VCaP (cell line): Measurements from ENCODE around the gene RTKN.
"Not testable (repeated sequence)": the region's sequence is repeated elsewhere in the genome, so short reads cannot be mapped to it uniquely, and the experiment has no call there.

Experiments
- H3K27ac ChIP-seq: fragments of 450-650 bp; 2 replicates; pipeline ENCODE4 v1.5.1; 2017
- CTCF ChIP-seq: fragments of 450-650 bp; conservative IDR thresholded peaks from 2 replicates; pipeline ENCODE4 v1.5.1; 2017; ENCODE audit warnings: mild to moderate bottlenecking, moderate library complexity

RTKN gene

GRCh38 chr2:74464406-74464805 is 22.7 kb upstream of the RTKN start:
- peak overlapping the region; percentile 82 for H3K27ac ChIP-seq
- TF ChIP-seq CTCF, result no peak

GRCh38 chr2:74462786-74463105 is 21.0 kb upstream of the RTKN start:
- TF ChIP-seq CTCF, result no peak
- H3K27ac ChIP-seq, result no peak overlapping the region

GRCh38 chr2:74462054-74462785 is 20.5 kb upstream of the RTKN start:
- TF ChIP-seq CTCF, result no peak
- H3K27ac ChIP-seq, result no peak overlapping the region

GRCh38 chr2:74461187-74462053 is 19.7 kb upstream of the RTKN start:
- TF ChIP-seq CTCF, result no peak
- no peak overlapping the region for H3K27ac ChIP-seq

GRCh38 chr2:74460187-74460586 is 18.4 kb upstream of the RTKN start:
- not testable (repeated sequence) for H3K27ac ChIP-seq

- H3K27ac ChIP-seq, result peak overlapping the region; percentile 96; the same call in 1 of the 2 replicates
Observed at GRCh38 chr2:74459503-74460118, 17.9 kb upstream of the RTKN start.

GRCh38 chr2:74458938-74459363 is 17.2 kb upstream of the RTKN start:
- peak overlapping the region; percentile 96 for H3K27ac ChIP-seq
- TF ChIP-seq CTCF, result no peak

GRCh38 chr2:74458132-74458937 is 16.6 kb upstream of the RTKN start, which contains the start of gene WBP1:
Gene WBP1, plus strand, starts transcription at chr2:74458438. Its CDS starts 165 bp downstream, at chr2:74458603.
- no peak for TF ChIP-seq CTCF
- H3K27ac ChIP-seq, result peak within 1 kb of the TSS; percentile 96
